Measurements from ENCODE around the gene ATF6. TPM values are rescaled to one million over a fixed set of nuclear protein-coding genes. Genes with fewer than 3 reads are reported as not detected.

ATF6 gene
- total and polyA plus RNA-seq, 2 of the 4 experiments (the other 2 are of a cell fraction) = 12.2 to 17.6 TPM

- ATAC-seq (ENCODE audit: low read depth) (peak; percentile 21), DNase-seq (peak; percentile 21)
- no peak overlapping the region for H3K14ac ChIP-seq (replicated peaks; ENCODE audit: low read depth, low read length)
- H4K5ac ChIP-seq (ENCODE audit: low read depth, low read length) = no peak overlapping the region
- H3K56ac ChIP-seq (ENCODE audit: extremely low read depth, insufficient read depth, low read length) = no peak overlapping the region
- TF ChIP-seq NFE2L2 (IDR thresholded peaks at IDR 0.05; ENCODE audit: low read depth, low read length) = no peak
- TF ChIP-seq CEBPB (IDR thresholded peaks at IDR 0.05; ENCODE audit: low read depth, low read length) = no peak
- TF ChIP-seq MAZ (IDR thresholded peaks at IDR 0.05; ENCODE audit: borderline replicate concordance, low read depth, low read length) = no peak
- no peak for TF ChIP-seq RCOR1 (IDR thresholded peaks at IDR 0.05; ENCODE audit: insufficient replicate concordance, low read length)
- no peak overlapping the region for H2BK120ac ChIP-seq (ENCODE audit: low read depth, low read length)
- no peak overlapping the region for H3K18ac ChIP-seq (ENCODE audit: low read depth, low read length)
- CTCF ChIA-PET = interaction anchor here (1.8 kb wide), 1 partner anchor 14 kb away, joined by 7 read pairs; no protein-coding TSS in a partner anchor
- no peak overlapping the region for H3K4ac ChIP-seq (ENCODE audit: low read depth, low read length)
- no peaks in the 10 kb centered on the region for H3K9me3 ChIP-seq (ENCODE audit: control insufficient read depth, insufficient read depth, low read length)
- no peaks in the 10 kb centered on the region for H3K79me1 ChIP-seq (ENCODE audit: low read depth in 1 of 2, low read length in 2 of 2)
- POLR2A ChIA-PET (ENCODE audit: unreplicated experiment) = no interaction called here
- BruUV-seq (replicated peaks) = no TSS peak
- H3K27ac ChIP-seq (ENCODE audit: insufficient read depth, low read length) = no peak overlapping the region
- in situ Hi-C loops (cut with MboI; ENCODE audit: low sequenced_read_pairs) = no loop called here
- H3K4me3 ChIP-seq (ENCODE audit: insufficient read depth, low read depth, low read length) = no peak overlapping the region
- no peak overlapping the region for H4K8ac ChIP-seq (ENCODE audit: low read depth in 2 of 2, low read length in 2 of 2)
- no peak overlapping the region for H3K23ac ChIP-seq (ENCODE audit: low read depth, low read length)
- no peak overlapping the region for H2AFZ ChIP-seq (replicated peaks; ENCODE audit: low read length, poor library complexity)
- H2BK15ac ChIP-seq (ENCODE audit: low read depth, low read length) = no peak overlapping the region
- 100% methylated on average over 1 of the region's 3 CpGs; no CpG with 5 or more reads in 1 of the 2 experiments for WGBS, 2 experiments (ENCODE audit: extremely low coverage in 2 of 2, insufficient read length in 1 of 2)
- H4K91ac ChIP-seq (ENCODE audit: insufficient read depth, low read depth, low read length) = no peak overlapping the region
- intact Hi-C loops (cut with micrococcal nuclease) = no loop called here
- no peaks in the 10 kb centered on the region for H3K4me1 ChIP-seq (ENCODE audit: control insufficient read depth, insufficient read depth, low read length)
- H2AK9ac ChIP-seq (replicated peaks; ENCODE audit: low read depth, low read length, poor library complexity) = no peak overlapping the region
- no peak overlapping the region for H3K9ac ChIP-seq (ENCODE audit: low read depth, low read length)
- H3K36me3 ChIP-seq (ENCODE audit: control insufficient read depth, insufficient read depth, low read length) = no peaks in the 10 kb centered on the region
- H3K4me2 ChIP-seq (ENCODE audit: low read depth, low read length) = no peak overlapping the region
- H2AK5ac ChIP-seq (ENCODE audit: low read depth, low read length) = no peak overlapping the region
- peaks cover 6% of the 10 kb centered on the region; the same call in 1 of the 2 replicates for H3K9me1 ChIP-seq (ENCODE audit: insufficient read depth, low read length)
- no peaks in the 10 kb centered on the region for H3K27me3 ChIP-seq (ENCODE audit: control insufficient read depth, insufficient read depth, low read length)
- no peak overlapping the region for H2BK20ac ChIP-seq (ENCODE audit: low read depth, low read length)
- dilution Hi-C loops (cut with HindIII; ENCODE audit: low sequenced_read_pairs, unreplicated experiment) = no loop called here
- no peak overlapping the region for H2BK5ac ChIP-seq (ENCODE audit: low read depth, low read length, poor library complexity, severe bottlenecking)
- H4K20me1 ChIP-seq (ENCODE audit: insufficient read depth, low read length) = peaks cover 2% of the 10 kb centered on the region; the same call in 1 of the 2 replicates
Observed at GRCh38 chr1:161940866-161941591, 174.9 kb downstream of the ATF6 start.
